GM18505 (cell line): Measurements from ENCODE around the gene RSPH6A.
"Not testable (repeated sequence)": the region's sequence is repeated elsewhere in the genome, so short reads cannot be mapped to it uniquely, and the experiment has no call there.

Experiments
- ATAC-seq: cut with Tn5 transposase; IDR thresholded peaks from one replicate; pipeline ENCODE4 v1.9.1; 2021; ENCODE audit not compliant: unreplicated experiment
- POLR2A ChIP-seq: IDR thresholded peaks from 4 replicates; pipeline ENCODE4 v1.6.1; 2011; ENCODE audit warnings: borderline replicate concordance; ENCODE audit not compliant: insufficient read depth, insufficient read length; ENCODE audit errors: extremely low read depth

Gene RSPH6A

DNA sequence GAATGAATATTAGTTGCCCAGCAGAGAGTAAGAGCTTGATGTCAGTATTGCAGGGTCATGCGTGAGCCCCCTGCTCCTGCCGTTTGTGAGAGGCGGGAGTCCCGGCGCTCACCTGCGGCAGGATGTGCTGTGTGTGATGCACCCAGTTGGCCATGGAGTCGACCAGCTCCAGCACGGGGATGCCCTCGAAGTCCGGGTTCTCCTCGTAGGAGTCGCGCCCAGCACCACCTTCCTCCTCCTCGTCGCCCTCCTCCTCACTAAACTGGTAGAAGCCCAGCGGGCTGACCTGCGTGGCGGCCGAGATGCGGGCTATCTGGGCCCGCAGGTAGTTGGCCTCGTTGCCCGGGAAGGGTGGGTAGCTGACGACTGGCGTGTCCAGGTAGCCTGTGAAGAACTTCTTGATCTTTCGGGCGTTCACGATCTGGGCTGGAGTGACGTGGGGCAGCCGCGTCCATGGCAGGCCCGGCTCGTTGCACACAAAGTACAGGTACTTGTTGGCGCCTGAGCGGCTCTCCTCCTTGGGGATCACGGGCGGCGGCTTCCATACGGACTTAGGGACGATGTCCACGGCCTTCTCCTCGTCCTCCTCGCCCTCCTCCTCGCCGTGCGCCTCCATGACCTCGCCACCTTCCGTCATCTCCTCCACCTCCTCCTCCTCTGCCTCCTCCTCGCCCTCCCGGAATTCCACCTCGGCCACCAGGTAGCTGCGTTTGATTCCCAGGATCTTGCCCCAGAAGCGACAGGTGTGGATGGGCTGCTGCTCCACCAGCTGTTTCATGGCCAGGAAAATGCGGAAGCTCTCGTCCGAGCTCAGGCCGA lies 10.8 kb downstream of the RSPH6A start:
- TF ChIP-seq POLR2A: no peak
- ATAC-seq: no peak

DNA sequence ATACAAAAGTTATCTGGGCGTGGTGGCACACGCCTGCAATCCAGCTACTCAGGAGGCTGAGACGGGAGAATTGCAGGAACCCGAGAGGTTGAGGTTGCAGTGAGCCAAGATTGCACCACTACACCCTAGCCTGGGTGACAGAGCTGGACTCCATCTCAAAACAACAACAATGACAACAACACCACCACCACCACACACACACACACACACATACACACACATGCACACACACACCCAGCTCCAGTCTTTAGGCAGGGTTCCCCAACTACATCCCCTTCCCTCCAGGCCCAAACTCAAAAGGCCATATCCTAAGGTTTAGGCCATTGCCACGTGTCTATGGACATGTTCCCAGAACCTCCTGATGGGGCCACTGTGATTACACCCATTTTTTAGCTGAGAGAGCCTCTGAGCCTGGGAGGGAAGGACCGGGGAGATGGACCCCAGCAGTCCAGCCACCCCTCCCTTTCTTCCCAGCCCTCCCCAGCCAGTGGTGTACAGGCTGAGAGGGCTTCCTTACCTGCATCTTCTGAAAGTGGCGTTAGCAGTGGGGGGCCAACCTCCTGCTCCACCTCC lies 13.4 kb downstream of the RSPH6A start:
- no peak for ATAC-seq
- TF ChIP-seq POLR2A: no peak

GRCh38 chr19:45800070-45800553 lies 15.0 kb downstream of the RSPH6A start:
- ATAC-seq: no peak
- TF ChIP-seq POLR2A: no peak

GRCh38 chr19:45799541-45799940 lies 15.6 kb downstream of the RSPH6A start:
- not testable (repeated sequence) for ATAC-seq

DNA sequence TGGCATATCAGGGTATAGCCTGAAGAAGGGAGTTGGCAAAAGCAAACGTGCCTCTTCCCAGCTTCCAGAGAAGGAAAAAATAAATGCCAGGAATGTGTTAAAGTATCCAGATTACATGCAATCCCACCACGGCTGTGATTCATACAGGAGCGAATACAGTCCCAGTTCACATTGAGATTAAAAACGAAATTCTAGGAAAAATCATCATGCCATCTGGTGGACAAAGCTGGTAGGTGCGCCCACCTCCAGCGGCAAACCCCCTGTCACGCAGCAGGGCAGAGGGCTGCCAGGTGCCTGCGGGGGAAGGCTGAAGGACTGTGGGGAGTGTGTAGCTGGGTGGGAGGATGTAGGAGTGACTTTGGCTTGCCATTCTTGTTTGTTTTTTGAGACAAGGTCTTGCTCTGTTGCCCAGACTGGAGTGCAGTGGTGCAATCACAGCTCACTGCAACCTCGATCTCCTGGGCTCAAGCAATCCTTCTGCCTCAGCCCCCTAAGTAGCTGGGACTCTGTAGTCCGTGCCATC lies 16.1 kb downstream of the RSPH6A start:
- TF ChIP-seq POLR2A: no peak
- no peak for ATAC-seq

- ATAC-seq: no peak
- no peak for TF ChIP-seq POLR2A
Measured at GRCh38 chr19:45794627-45795026, 20.5 kb downstream of the RSPH6A start.

DNA sequence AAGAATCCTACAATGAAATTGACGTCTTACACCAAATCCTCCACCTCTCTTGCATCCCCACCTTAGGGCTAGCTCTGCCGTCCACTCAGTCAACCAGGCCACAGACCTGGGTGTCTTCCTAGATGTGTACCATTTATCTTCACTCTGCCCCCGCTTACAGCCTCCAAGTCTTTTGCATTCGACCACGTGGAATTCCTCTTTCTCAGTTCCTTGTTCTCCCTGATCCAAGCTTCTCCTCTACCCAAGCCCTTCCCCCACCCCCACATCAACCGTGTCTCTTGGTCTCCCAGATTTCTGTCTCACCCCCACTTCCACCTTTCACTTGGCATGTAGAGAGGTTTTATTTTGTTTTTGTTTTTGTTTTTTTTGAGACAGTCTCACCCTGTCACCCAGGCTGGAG lies 21.2 kb downstream of the RSPH6A start:
- TF ChIP-seq POLR2A: no peak
- ATAC-seq: no peak

DNA sequence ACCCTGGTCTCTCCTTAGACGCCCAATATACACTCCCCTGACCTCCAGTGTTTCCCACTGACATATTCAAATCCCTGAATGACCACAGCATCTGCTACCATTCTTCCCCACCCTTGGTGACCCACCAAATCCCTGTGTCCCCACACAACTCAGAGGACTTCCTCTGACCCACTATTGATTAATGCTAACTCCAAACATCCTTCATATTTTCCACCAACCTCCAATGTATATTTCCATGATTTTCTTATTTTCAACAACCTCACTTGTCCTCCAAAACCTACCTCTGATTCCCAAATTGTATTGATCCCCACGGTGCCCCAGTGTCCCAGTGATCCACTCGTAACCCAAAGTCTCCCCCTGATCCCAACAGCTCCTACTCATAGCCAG lies 21.9 kb downstream of the RSPH6A start:
- ATAC-seq: no peak
- TF ChIP-seq POLR2A: no peak

GRCh38 chr19:45792470-45793177 lies 22.5 kb downstream of the RSPH6A start, which contains the start of gene DMWD:
Gene DMWD, minus strand, starts transcription at chr19:45792845. Its CDS starts 89 bp downstream, at chr19:45792756.
- TF ChIP-seq POLR2A: peak; percentile 85
- peak; percentile 82 for ATAC-seq

- ATAC-seq: peak; percentile 34
- no peak for TF ChIP-seq POLR2A
Measured at GRCh38 chr19:45791744-45792469, 23.2 kb downstream of the RSPH6A start.

GRCh38 chr19:45790942-45791341 lies 24.2 kb downstream of the RSPH6A start:
- ATAC-seq: no peak
- no peak for TF ChIP-seq POLR2A

DNA sequence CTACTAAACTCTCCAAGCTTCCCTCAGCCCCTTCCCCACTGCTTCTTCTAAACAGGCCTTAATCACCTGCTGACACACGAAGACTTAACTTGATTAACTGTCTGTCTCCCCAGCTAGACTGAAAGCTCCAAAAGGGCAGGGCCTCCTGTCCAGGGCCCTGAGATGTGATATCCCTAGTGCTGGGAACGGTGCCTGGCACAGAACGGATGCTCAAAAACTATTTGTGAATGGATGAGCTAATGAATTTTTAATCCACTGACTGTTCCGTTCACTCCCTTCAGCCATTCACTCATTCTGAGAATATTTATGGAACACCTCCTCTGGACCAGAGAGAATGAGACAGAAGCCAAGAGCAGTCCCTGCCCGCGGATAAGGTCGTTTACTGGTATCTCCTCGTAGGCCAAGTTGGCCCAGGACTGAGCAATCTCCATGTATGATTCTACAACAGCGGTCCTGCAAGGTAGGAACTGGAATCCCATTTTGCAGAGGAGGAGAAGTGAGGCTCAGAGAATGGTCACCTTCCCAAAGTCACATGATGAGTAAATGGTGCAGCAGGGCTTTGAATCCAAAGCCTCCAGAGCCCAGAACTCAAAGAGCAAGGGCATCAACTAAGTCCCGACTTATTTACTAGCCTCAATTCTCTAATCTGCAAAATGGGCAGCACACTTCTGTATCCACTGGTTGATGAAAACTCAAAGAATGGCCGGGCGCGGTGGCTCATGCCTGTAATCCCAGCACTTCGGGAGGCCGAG lies 25.9 kb downstream of the RSPH6A start:
- ATAC-seq: no peak
- TF ChIP-seq POLR2A: no peak
